B cell (primary cell): Measurements from ENCODE around the gene KRTAP10-12. TPM values are rescaled to one million over a fixed set of nuclear protein-coding genes. Genes with fewer than 3 reads are reported as not detected.
A peak's percentile ranks its signal among the peaks of the same experiment; 100 is the strongest.

Experiments
- ATAC-seq: fragments of 200-7000 bp; cut with Tn5 transposase; one replicate; pipeline ENCODE4 v1.10.0; 2021; ENCODE audit warnings: low read depth, mild to moderate bottlenecking, moderate number of reproducible peaks, moderate library complexity
- CTCF ChIA-PET: fragments of 350-600 bp; sonication (Branson Sonifier 250); formaldehyde crosslinking; loops from one replicate; lab custom pipeline; 2021; ENCODE audit warnings: antibody characterized with exemption, inconsistent platforms; lab: Charles Lee
- POLR2A ChIA-PET: fragments of 350-600 bp; sonication (Branson Sonifier 250); formaldehyde crosslinking; loops from one replicate; lab custom pipeline; 2021; ENCODE audit warnings: antibody characterized with exemption; lab: Charles Lee
- DNase-seq: peaks from one replicate; pipeline ENCODE4 v3.0.0; 2013
- H2AFZ ChIP-seq: 2 replicates; pipeline ENCODE4 v1.6.1; 2012; ENCODE audit warnings: mild to moderate bottlenecking, low read depth, low read length; ENCODE audit not compliant: insufficient read depth, poor library complexity, severe bottlenecking
- H3K27ac ChIP-seq, 2 donors: 1 replicate in 1 of 2; 2 replicates in 1 of 2; pipeline ENCODE4 v1.5.1; 2012 to 2013; ENCODE audit warnings: low read length in 2 of 2, mild to moderate bottlenecking in 2 of 2, moderate library complexity in 1 of 2
- H3K27me3 ChIP-seq, 4 experiments: fragments of 200-600 bp in 1 of 4; sonication (generic) in 1 of 4; replicated peaks in 1 of 4; 1 replicate in 2 of 4; 2 replicates in 2 of 4; pipeline versions ENCODE4 v1.6.1 to v1.7.0; 2013 to 2016; ENCODE audit warnings: low read length in 3 of 4, mild to moderate bottlenecking in 2 of 4, mixed read lengths in 1 of 4, moderate library complexity in 1 of 4; ENCODE audit not compliant: insufficient read depth in 4 of 4, control insufficient read depth in 3 of 4; ENCODE audit errors: control extremely low read depth in 1 of 4
- H3K36me3 ChIP-seq, 2 experiments: replicated peaks in 1 of 2; 1 replicate in 1 of 2; 2 replicates in 1 of 2; pipeline versions ENCODE4 v1.6.1 to v1.7.1; 2013; ENCODE audit warnings: low read length in 1 of 2; ENCODE audit not compliant: insufficient read depth in 2 of 2, control insufficient read depth in 1 of 2; ENCODE audit errors: control extremely low read depth in 1 of 2, extremely low read depth in 1 of 2
- H3K4me1 ChIP-seq, 2 donors: fragments of 200-600 bp in 1 of 2; sonication (generic) in 1 of 2; 1 replicate in 1 of 2; 2 replicates in 1 of 2; pipeline versions ENCODE4 v1.5.1 to v1.6.1; 2013 to 2017; ENCODE audit warnings: low read length in 2 of 2; ENCODE audit not compliant: control insufficient read depth in 2 of 2, insufficient read depth in 2 of 2
- H3K4me2 ChIP-seq: replicated peaks from 2 replicates; pipeline ENCODE3; 2012; ENCODE audit warnings: mild to moderate bottlenecking, low read depth, low read length; ENCODE audit not compliant: poor library complexity, severe bottlenecking
- H3K4me3 ChIP-seq, 5 experiments: fragments of 200-600 bp in 1 of 5; sonication (generic) in 1 of 5; 1 replicate in 3 of 5; 2 replicates in 2 of 5; pipeline versions ENCODE4 v1.5.1 to v1.7.0; 2011 to 2016; ENCODE audit warnings: low read length in 4 of 5, mild to moderate bottlenecking in 4 of 5, low read depth in 2 of 5, control low read depth in 1 of 5, moderate library complexity in 1 of 5; ENCODE audit not compliant: insufficient read depth in 1 of 5; ENCODE audit errors: control extremely low read depth in 1 of 5, extremely low read depth in 1 of 5
- H3K79me2 ChIP-seq: fragments of 200-600 bp; sonication (generic); one replicate; pipeline ENCODE4 v1.6.0; 2016; ENCODE audit warnings: low read length; ENCODE audit not compliant: control insufficient read depth, insufficient read depth
- H3K9ac ChIP-seq: fragments of 200-600 bp; sonication (generic); 2 replicates; pipeline ENCODE4 v1.6.1; 2017; ENCODE audit warnings: mild to moderate bottlenecking, low read length, moderate library complexity
- H3K9me3 ChIP-seq, 3 donors: one replicate each; pipeline versions ENCODE4 v1.6.1 to v1.7.1; 2013; ENCODE audit warnings: low read length in 2 of 3; ENCODE audit not compliant: control insufficient read depth in 2 of 3, insufficient read depth in 1 of 3; ENCODE audit errors: control extremely low read depth in 1 of 3
- H4K20me1 ChIP-seq: 2 replicates; pipeline ENCODE4 v1.6.0; 2012; ENCODE audit warnings: mild to moderate bottlenecking, low read length; ENCODE audit not compliant: insufficient read depth, control insufficient read depth, poor library complexity, severe bottlenecking
- H3K27ac Mint-ChIP-seq: one replicate; pipeline ENCODE4 v1.8.0; 2021; ENCODE audit warnings: mixed read lengths
- H3K27me3 Mint-ChIP-seq: one replicate; pipeline ENCODE4 v1.8.0; 2021; ENCODE audit warnings: mixed read lengths
- H3K4me1 Mint-ChIP-seq: one replicate; pipeline ENCODE4 v1.8.0; 2021; ENCODE audit warnings: mixed read lengths
- H3K4me3 Mint-ChIP-seq: one replicate; pipeline ENCODE4 v1.8.0; 2021; ENCODE audit warnings: mixed read lengths
- H3K9me3 Mint-ChIP-seq: one replicate; pipeline ENCODE4 v1.8.0; 2022; ENCODE audit warnings: mixed read lengths; ENCODE audit not compliant: insufficient read depth
- CTCF ChIP-seq: fragments of 200-600 bp; IDR thresholded peaks from one replicate; pipeline ENCODE4 v1.8.0; 2022; ENCODE audit warnings: antibody characterized with exemption, mild to moderate bottlenecking
- EZH2 ChIP-seq: IDR thresholded peaks from 2 replicates; pipeline ENCODE4 v1.6.1; 2012; ENCODE audit warnings: borderline replicate concordance, low read depth, mild to moderate bottlenecking, moderate library complexity, low read length; ENCODE audit not compliant: insufficient read depth, poor library complexity, severe bottlenecking
- WGBS: methylation state at CpG from one replicate; pipeline ENCODE4 v1.1.5; 2013; ENCODE audit warnings: missing lambda C conversion rate; ENCODE audit not compliant: insufficient coverage; 5-methylcytosine and 5-hydroxymethylcytosine counted together
- intact Hi-C: fragments of 100-400 bp; cut with micrococcal nuclease; formaldehyde crosslinking; loops from one replicate; pipeline ENCODE4 v1.10.0; 2022
- polyA plus RNA-seq: library from polyadenylated mRNA; depleted of rRNA; stranded (reverse); fragments of >200 nt; gene quantifications from 2 replicates; pipeline ENCODE4 v1.2.3, GENCODE V29; 2012
- total RNA-seq, 2 donors: library from RNA; stranded (reverse); fragments of 120-200 nt in 1 of 2; gene quantifications; 1 replicate in 1 of 2; 2 replicates in 1 of 2; pipeline versions ENCODE4 v1.2.3 to v1.2.4, GENCODE V29; 2013 to 2022

The KRTAP10-12 gene
- total and polyA plus RNA-seq, 2 donors (not counting 1 experiment from before 2014, with no cell fraction given): not detected

GRCh38 chr21:44736291-44737004 lies 39.5 kb downstream of the KRTAP10-12 start:
- H3K4me3 ChIP-seq: no peak overlapping the region
- intact Hi-C loops: no loop called here
- H3K27ac ChIP-seq: no peak overlapping the region
- no peak overlapping the region for H2AFZ ChIP-seq
- DNase-seq: no peak
- Mint-ChIP-seq H3K4me3 (no peak overlapping the region), H3K9me3 (no peaks in the 10 kb centered on the region), H3K4me1 (no peaks in the 10 kb centered on the region), H3K27ac (no peak overlapping the region), H3K27me3 (peaks cover 16% of the 10 kb centered on the region)
- H3K9me3 ChIP-seq: peaks cover 5 to 63% (median 22%) of the 10 kb centered on the region in 3 donors
- no peaks in the 10 kb centered on the region for H4K20me1 ChIP-seq
- no peak for ATAC-seq
- no peaks in the 10 kb centered on the region for H3K79me2 ChIP-seq
- CTCF ChIA-PET: no interaction called here
- no peak for TF ChIP-seq CTCF
- TF ChIP-seq EZH2: no peak
- no peak overlapping the region for H3K4me2 ChIP-seq
- H3K4me1 ChIP-seq: no peaks in the 10 kb centered on the region
- POLR2A ChIA-PET: no interaction called here
- H3K9ac ChIP-seq: no peak overlapping the region
- WGBS: 90% methylated on average over 8 of the region's 8 CpGs
- H3K27me3 ChIP-seq: peaks cover 0 to 6% (median 0%) of the 10 kb centered on the region in 4 experiments
- H3K36me3 ChIP-seq: no peaks in the 10 kb centered on the region

- Histone ChIP-seq H2AFZ (no peak overlapping the region), H3K9ac (no peak overlapping the region), H3K9me3 (peaks cover 5 to 62% (median 22%) of the 10 kb centered on the region in 3 donors), H3K27me3 (peaks cover 0 to 6% (median 0%) of the 10 kb centered on the region in 4 experiments), H3K4me1 (no peaks in the 10 kb centered on the region), H3K4me3 (no peak overlapping the region), H3K27ac (no peak overlapping the region), H3K79me2 (no peaks in the 10 kb centered on the region), H4K20me1 (no peaks in the 10 kb centered on the region), H3K4me2 (no peak overlapping the region), H3K36me3 (no peaks in the 10 kb centered on the region)
- intact Hi-C loops: no loop called here
- ATAC-seq (no peak), DNase-seq (peak; percentile 21)
- Mint-ChIP-seq H3K27me3 (peaks cover 12% of the 10 kb centered on the region), H3K27ac (no peak overlapping the region), H3K4me1 (no peaks in the 10 kb centered on the region), H3K4me3 (no peak overlapping the region), H3K9me3 (no peaks in the 10 kb centered on the region)
- ChIA-PET POLR2A (no interaction called here), CTCF (no interaction called here)
- WGBS: 76% methylated on average over 3 of the region's 3 CpGs
- TF ChIP-seq EZH2 (no peak), CTCF (no peak)
Measured at GRCh38 chr21:44737706-44738354, 40.9 kb downstream of the KRTAP10-12 start.
